PC-3 (cell line): ENCODE data around the gene DYNLL1. TPM values are rescaled to one million over a fixed set of nuclear protein-coding genes. Genes with fewer than 3 reads are reported as not detected.

Experiments used
- ATAC-seq: fragments of 200-7000 bp; cut with Tn5 transposase; 2 replicates; pipeline ENCODE4 v1.9.1; 2020; ENCODE audit warnings: mild to moderate bottlenecking, moderate library complexity
- BruUV-seq: library from RNA; stranded (reverse); fragments of 400-500 nt; replicated peaks from 2 replicates; lab custom pipeline; 2021; lab: Mats Ljungman, UMichigan
- CTCF ChIA-PET: fragments of 300-600 bp; sonication (Branson Sonifier 250); formaldehyde crosslinking; loops from one replicate; lab custom pipeline; 2022; ENCODE audit warnings: antibody characterized with exemption; lab: Charles Lee
- POLR2A ChIA-PET: fragments of 300-600 bp; sonication (Branson Sonifier 250); formaldehyde crosslinking; loops from one replicate; lab custom pipeline; 2022; ENCODE audit warnings: antibody characterized with exemption; ENCODE audit not compliant: unreplicated experiment; lab: Charles Lee
- DNase-seq: peaks from one replicate; pipeline ENCODE4 v3.0.0-alpha.2; 2015
- H2AFZ ChIP-seq: fragments of 300-600 bp; sonication (generic); 2 replicates; pipeline ENCODE4 v1.6.0; 2016; ENCODE audit warnings: antibody characterized with exemption, low read length
- H3F3A ChIP-seq: fragments of 300-600 bp; sonication (generic); one replicate; pipeline ENCODE4 v1.6.0; 2017; ENCODE audit warnings: antibody characterized with exemption, low read length, control low read depth, mild to moderate bottlenecking; ENCODE audit not compliant: unreplicated experiment
- H3K27ac ChIP-seq: fragments of 300-600 bp; sonication (generic); 2 replicates; pipeline ENCODE4 v1.5.1; 2016; ENCODE audit warnings: mild to moderate bottlenecking, low read length
- H3K27me3 ChIP-seq: fragments of 300-600 bp; sonication (generic); 2 replicates; pipeline ENCODE4 v1.6.1; 2016; ENCODE audit warnings: low read length, mixed read lengths
- H3K36me3 ChIP-seq: fragments of 300-600 bp; sonication (generic); 2 replicates; pipeline ENCODE4 v1.6.1; 2016; ENCODE audit warnings: low read depth, mixed run types, low read length, mixed read lengths
- H3K4me1 ChIP-seq: fragments of 300-600 bp; sonication (generic); 2 replicates; pipeline ENCODE4 v1.5.1; 2016; ENCODE audit warnings: low read length; ENCODE audit not compliant: insufficient read depth
- H3K4me2 ChIP-seq: fragments of 300-600 bp; sonication (generic); 2 replicates; pipeline ENCODE4 v1.6.0; 2016; ENCODE audit warnings: low read length
- H3K4me3 ChIP-seq: fragments of 300-600 bp; sonication (generic); 2 replicates; pipeline ENCODE4 v1.5.1; 2016; ENCODE audit warnings: mild to moderate bottlenecking, low read length, mixed read lengths
- H3K79me2 ChIP-seq: fragments of 300-600 bp; sonication (generic); 2 replicates; pipeline ENCODE4 v1.6.1; 2017; ENCODE audit warnings: low read length, mixed read lengths
- H3K9ac ChIP-seq: fragments of 300-600 bp; sonication (generic); 2 replicates; pipeline ENCODE4 v1.6.0; 2016; ENCODE audit warnings: mild to moderate bottlenecking, low read length
- H3K9me2 ChIP-seq: fragments of 300-600 bp; sonication (generic); replicated peaks from 2 replicates; pipeline ENCODE4 v1.6.1; 2016; ENCODE audit warnings: mixed run types, low read length, mixed read lengths
- H3K9me3 ChIP-seq: fragments of 300-600 bp; sonication (generic); 2 replicates; pipeline ENCODE4 v1.6.1; 2016; ENCODE audit warnings: low read length, mixed read lengths
- H4K20me1 ChIP-seq: fragments of 300-600 bp; sonication (generic); 2 replicates; pipeline ENCODE4 v1.6.1; 2016; ENCODE audit warnings: low read length, mixed read lengths
- CTCF ChIP-seq: fragments of 300-600 bp; sonication (generic); conservative IDR thresholded peaks from 2 replicates; pipeline ENCODE4 v1.5.1; 2017; ENCODE audit warnings: antibody characterized with exemption, low read depth, mild to moderate bottlenecking, low read length
- EZH2 ChIP-seq: fragments of 300-600 bp; sonication (generic); IDR thresholded peaks from one replicate; pipeline ENCODE4 v1.6.1; 2017; ENCODE audit warnings: antibody characterized with exemption, mild to moderate bottlenecking, low read length; ENCODE audit not compliant: unreplicated experiment
- EZH2phosphoT487 ChIP-seq: fragments of 300-600 bp; sonication (generic); IDR thresholded peaks from 2 replicates; pipeline ENCODE4 v1.6.1; 2018; ENCODE audit warnings: mild to moderate bottlenecking, antibody characterized with exemption, low read length, borderline replicate concordance
- intact Hi-C: fragments of 100-400 bp; cut with micrococcal nuclease; formaldehyde crosslinking; loops from 2 replicates; pipeline ENCODE4 v1.9.0; 2023
- total RNA-seq: library from RNA; depleted of rRNA; stranded (reverse); fragments of >200 nt; gene quantifications from 2 replicates; pipeline ENCODE4 v1.2.3, GENCODE V29; 2014

DYNLL1 gene
- total RNA-seq, 1 experiment from 2014 or later, result 396 TPM

GRCh38 chr12:120470150-120470784 lies 25.6 kb upstream of the DYNLL1 start:
- H3K79me2 ChIP-seq, result peaks cover 78% of the 10 kb centered on the region
- peaks cover 5% of the 10 kb centered on the region for H3F3A ChIP-seq
- peak overlapping the region; percentile 95 for H3K4me2 ChIP-seq
- peaks cover 40% of the 10 kb centered on the region for H3K4me1 ChIP-seq
- DNase-seq (peak; percentile 14), ATAC-seq (peak; percentile 11)
- ChIA-PET CTCF (interaction anchor here (0.6 kb wide), 1 partner anchor 18 kb away, joined by 4 read pairs; no protein-coding TSS in a partner anchor), POLR2A (no interaction called here)
- H3K27me3 ChIP-seq, result no peaks in the 10 kb centered on the region
- H3K4me3 ChIP-seq, result peak overlapping the region; percentile 95
- H3K9me3 ChIP-seq, result no peaks in the 10 kb centered on the region
- peaks cover 32% of the 10 kb centered on the region for H4K20me1 ChIP-seq
- peak overlapping the region; percentile 86 for H2AFZ ChIP-seq
- peak overlapping the region; percentile 87 for H3K9ac ChIP-seq
- H3K36me3 ChIP-seq, result peaks cover 12% of the 10 kb centered on the region
- intact Hi-C loops, result no loop called here
- TF ChIP-seq EZH2 (no peak), CTCF (no peak), EZH2phosphoT487 (no peak)
- TSS peak; percentile 50 for BruUV-seq
- peak overlapping the region; percentile 7; the same call in 1 of the 2 replicates for H3K27ac ChIP-seq
- H3K9me2 ChIP-seq, result no peaks in the 10 kb centered on the region

GRCh38 chr12:120472521-120472920 lies 23.4 kb upstream of the DYNLL1 start:
- no peak overlapping the region for H2AFZ ChIP-seq
- no peak for DNase-seq
- peaks cover 10% of the 10 kb centered on the region for H4K20me1 ChIP-seq
- no peak overlapping the region for H3K4me3 ChIP-seq
- ChIA-PET POLR2A (interaction anchor here (0.5 kb wide), 1 partner anchor 66 kb away, joined by 4 read pairs; no protein-coding TSS in a partner anchor), CTCF (no interaction called here)
- H3F3A ChIP-seq, result peaks cover 5% of the 10 kb centered on the region
- H3K27ac ChIP-seq, result no peak overlapping the region
- no peaks in the 10 kb centered on the region for H3K36me3 ChIP-seq
- intact Hi-C loops, result no loop called here
- peaks cover 63% of the 10 kb centered on the region for H3K79me2 ChIP-seq
- peak overlapping the region; percentile 7; the same call in 1 of the 2 replicates for H3K4me2 ChIP-seq
- no peak overlapping the region for H3K9ac ChIP-seq
- H3K9me2 ChIP-seq, result no peaks in the 10 kb centered on the region
- no peak for ATAC-seq
- TF ChIP-seq EZH2phosphoT487 (no peak), EZH2 (no peak), CTCF (no peak)
- BruUV-seq, result no TSS peak
- H3K9me3 ChIP-seq, result no peaks in the 10 kb centered on the region
- peaks cover 51% of the 10 kb centered on the region for H3K4me1 ChIP-seq
- no peaks in the 10 kb centered on the region for H3K27me3 ChIP-seq
